Right atrium auricular region (tissue), 2 donors: ENCODE data around the gene PDE2A. TPM values are rescaled to one million over a fixed set of nuclear protein-coding genes. Genes with fewer than 3 reads are reported as not detected.

Experiments used
- DNase-seq: peaks from one replicate; pipeline ENCODE4 v3.0.0-alpha.2; 2019; ENCODE audit warnings: low spot score
- H3K27ac ChIP-seq, 2 donors: fragments of 200-600 bp; sonication (generic); 1 replicate in 1 of 2; 2 replicates in 1 of 2; pipeline ENCODE4 v1.5.1; 2016 to 2019
- H3K27me3 ChIP-seq, 2 donors: fragments of 200-600 bp; sonication (generic); one replicate each; pipeline versions ENCODE4 v1.5.1 to v1.6.0; 2017 to 2019
- H3K36me3 ChIP-seq: fragments of 200-600 bp; sonication (generic); one replicate; pipeline ENCODE4 v1.5.1; 2016
- H3K4me1 ChIP-seq, 2 donors: fragments of 200-600 bp; sonication (generic); one replicate each; pipeline versions ENCODE4 v1.5.1 to v1.6.0; 2017 to 2019
- H3K4me3 ChIP-seq, 2 donors: fragments of 200-600 bp; sonication (generic); 1 replicate in 1 of 2; 2 replicates in 1 of 2; pipeline ENCODE4 v1.5.1; 2017 to 2019; ENCODE audit warnings: mild to moderate bottlenecking in 1 of 2, moderate library complexity in 1 of 2
- H3K9me3 ChIP-seq, 2 donors: fragments of 200-600 bp; sonication (generic); one replicate each; pipeline ENCODE4 v1.5.1; 2019
- CTCF ChIP-seq, 2 donors: fragments of 200-600 bp; sonication (generic); IDR thresholded peaks; one replicate each; pipeline ENCODE4 v1.5.1; 2019; ENCODE audit warnings: antibody characterized with exemption in 2 of 2
- total RNA-seq, 2 donors: library from RNA; depleted of rRNA; stranded (reverse); fragments of >200 nt; gene quantifications; one replicate each; pipeline ENCODE4 v1.1.0, GENCODE V29; 2016

PDE2A gene
- total RNA-seq, 2 donors from 2014 or later: 23.1 to 34.2 TPM

GRCh38 chr11:72592698-72593495 is 81.3 kb downstream of the PDE2A start:
- Histone ChIP-seq H3K27me3 (no peaks in the 10 kb centered on the region), H3K27ac (no peak overlapping the region), H3K4me3 (no peak overlapping the region), H3K9me3 (no peaks in the 10 kb centered on the region), H3K4me1 (peaks cover 0 to 11% of the 10 kb centered on the region in 2 donors), H3K36me3 (no peaks in the 10 kb centered on the region)
- TF ChIP-seq CTCF (IDR thresholded peaks at IDR 0.05): no peak
- no peak for DNase-seq

GRCh38 chr11:72591785-72592502 is 82.3 kb downstream of the PDE2A start:
- no peaks in the 10 kb centered on the region for H3K36me3 ChIP-seq
- no peak overlapping the region for H3K4me3 ChIP-seq
- no peaks in the 10 kb centered on the region for H3K9me3 ChIP-seq
- H3K27me3 ChIP-seq: no peaks in the 10 kb centered on the region
- H3K27ac ChIP-seq: no peak overlapping the region
- DNase-seq: no peak
- H3K4me1 ChIP-seq: peaks cover 0 to 11% of the 10 kb centered on the region in 2 donors
- no peak for TF ChIP-seq CTCF (IDR thresholded peaks at IDR 0.05)

- no peak for DNase-seq
- no peaks in the 10 kb centered on the region for H3K27me3 ChIP-seq
- no peak overlapping the region for H3K4me3 ChIP-seq
- no peak overlapping the region for H3K27ac ChIP-seq
- H3K36me3 ChIP-seq: no peaks in the 10 kb centered on the region
- no peak for TF ChIP-seq CTCF (IDR thresholded peaks at IDR 0.05)
- peaks cover 0 to 11% of the 10 kb centered on the region in 2 donors for H3K4me1 ChIP-seq
- H3K9me3 ChIP-seq: no peaks in the 10 kb centered on the region
These were observed 83.2 kb downstream of the PDE2A start for GRCh38 chr11:72591023-72591422.

- H3K4me1 ChIP-seq: peaks cover 0 to 16% of the 10 kb centered on the region in 2 donors
- peak; percentile 24 to 61 for TF ChIP-seq CTCF (IDR thresholded peaks at IDR 0.05)
- no peak overlapping the region for H3K27ac ChIP-seq
These were observed 84.1 kb downstream of the PDE2A start for GRCh38 chr11:72589802-72590761.

More at GRCh38 chr11:72589802-72590761, 84.1 kb downstream of the PDE2A start:
- H3K36me3 ChIP-seq: no peaks in the 10 kb centered on the region
- no peak for DNase-seq
- H3K4me3 ChIP-seq: peak overlapping the region; percentile 23 to 45
- no peaks in the 10 kb centered on the region for H3K27me3 ChIP-seq
- H3K9me3 ChIP-seq: no peaks in the 10 kb centered on the region
